SK-N-MC (cell line): ENCODE data around the gene DHRS1.

Experiments
- DNase-seq: peaks from one replicate; pipeline ENCODE4 v3.0.0-alpha.2; 2011; ENCODE audit warnings: low read depth, low spot score
- H3K27ac ChIP-seq: fragments of 200-600 bp; sonication (generic); 2 replicates; pipeline ENCODE4 v1.5.1; 2016; ENCODE audit warnings: mixed run types
- H3K36me3 ChIP-seq: fragments of 200-600 bp; sonication (generic); 2 replicates; pipeline ENCODE4 v1.6.1; 2017; ENCODE audit warnings: antibody characterized with exemption, low read length, mixed read lengths; ENCODE audit not compliant: insufficient read depth
- H3K4me3 ChIP-seq: fragments of 200-600 bp; sonication (generic); 2 replicates; pipeline ENCODE4 v1.5.1; 2016
- H3K9ac ChIP-seq: fragments of 200-600 bp; sonication (generic); 2 replicates; pipeline ENCODE4 v1.8.0; 2017; ENCODE audit warnings: mixed run types, mixed read lengths; ENCODE audit not compliant: insufficient read length
- H3K9me3 ChIP-seq: fragments of 200-600 bp; sonication (generic); 2 replicates; pipeline ENCODE4 v1.6.1; 2017; ENCODE audit warnings: low read depth, mild to moderate bottlenecking, antibody characterized with exemption, low read length, moderate library complexity, mixed read lengths
- EZH2 ChIP-seq: fragments of 200-600 bp; sonication (generic); IDR thresholded peaks from one replicate; pipeline ENCODE4 v1.6.1; 2017; ENCODE audit warnings: antibody characterized with exemption
- FOXP2 ChIP-seq: optimal IDR thresholded peaks from 2 replicates; pipeline ENCODE3; 2011; ENCODE audit warnings: mild to moderate bottlenecking, moderate library complexity; ENCODE audit not compliant: insufficient read depth; ENCODE audit errors: extremely low read length, control extremely low read depth
- POLR2AphosphoS5 ChIP-seq: IDR thresholded peaks from 2 replicates; pipeline ENCODE4 v1.6.1; 2012; ENCODE audit warnings: mild to moderate bottlenecking, low read depth, low read length, borderline replicate concordance

DHRS1 gene

DNA sequence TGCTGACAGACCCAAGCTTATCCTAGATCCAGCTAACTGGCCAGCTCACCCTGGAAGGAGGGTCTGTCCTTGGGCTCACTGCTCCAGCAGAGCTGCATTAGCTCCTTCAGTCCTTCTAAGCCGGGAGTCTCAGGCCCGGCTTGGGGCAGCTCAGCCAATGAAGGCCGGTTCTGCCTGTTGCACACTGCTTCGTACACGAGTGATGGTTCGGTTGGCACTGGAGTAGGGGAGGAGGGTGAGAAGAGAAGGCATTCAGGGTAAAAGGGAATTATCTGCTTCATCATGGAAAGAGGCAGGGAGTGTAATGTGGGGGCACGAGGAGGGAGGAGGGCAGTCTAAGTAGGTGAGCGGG is 38.2 kb upstream of the DHRS1 start:
- DNase-seq: no peak
- Histone ChIP-seq H3K36me3 (no peaks in the 10 kb centered on the region), H3K27ac (no peak overlapping the region), H3K9me3 (no peaks in the 10 kb centered on the region), H3K4me3 (no peak overlapping the region), H3K9ac (no peak overlapping the region)
- TF ChIP-seq EZH2: no peak
- no peak for TF ChIP-seq POLR2AphosphoS5
- no peak for TF ChIP-seq FOXP2

DNA sequence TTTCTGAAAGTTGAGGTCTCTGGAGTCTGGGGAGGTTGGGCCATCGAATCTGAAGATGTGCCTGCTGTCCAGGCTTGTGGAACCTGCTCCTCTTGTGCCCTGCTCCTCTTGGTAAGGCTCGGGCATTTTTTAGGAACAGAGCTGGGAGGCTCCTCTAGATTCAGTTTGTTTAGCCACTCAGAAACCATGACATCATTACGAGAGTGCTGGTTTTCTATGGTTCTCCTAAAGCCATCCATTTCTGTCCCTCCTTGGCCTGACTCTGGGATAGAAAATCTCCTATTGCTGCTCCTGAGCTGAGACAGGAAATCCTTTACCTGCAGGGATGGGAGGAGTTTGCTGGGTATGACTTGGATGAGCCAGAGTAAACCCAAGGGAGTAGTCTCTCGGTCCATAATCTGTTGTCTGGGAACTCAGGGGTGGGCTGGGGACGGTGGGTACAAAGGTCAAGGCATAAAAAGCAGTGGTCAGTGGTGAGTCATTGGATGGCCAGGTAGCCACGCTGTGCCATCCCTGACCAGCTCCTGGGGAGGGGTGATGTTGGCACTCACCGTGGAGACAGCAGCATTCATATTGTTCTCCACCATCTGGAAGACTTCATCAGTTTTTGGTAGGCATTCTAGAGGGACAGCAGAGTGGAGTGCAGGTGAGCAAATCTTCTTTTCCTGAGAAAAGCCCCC is 37.7 kb upstream of the DHRS1 start:
- H3K9me3 ChIP-seq: no peaks in the 10 kb centered on the region
- no peak overlapping the region for H3K27ac ChIP-seq
- no peak overlapping the region for H3K9ac ChIP-seq
- H3K4me3 ChIP-seq: no peak overlapping the region
- DNase-seq: no peak
- no peak for TF ChIP-seq EZH2
- no peak for TF ChIP-seq FOXP2
- TF ChIP-seq POLR2AphosphoS5: no peak
- H3K36me3 ChIP-seq: no peaks in the 10 kb centered on the region

- Histone ChIP-seq H3K9me3 (no peaks in the 10 kb centered on the region), H3K9ac (no peak overlapping the region), H3K36me3 (no peaks in the 10 kb centered on the region), H3K27ac (no peak overlapping the region), H3K4me3 (no peak overlapping the region)
- no peak for DNase-seq
- TF ChIP-seq EZH2: no peak
- no peak for TF ChIP-seq FOXP2
- TF ChIP-seq POLR2AphosphoS5: no peak
Observed at GRCh38 chr14:24335461-24336171, 36.0 kb upstream of the DHRS1 start.

DNA sequence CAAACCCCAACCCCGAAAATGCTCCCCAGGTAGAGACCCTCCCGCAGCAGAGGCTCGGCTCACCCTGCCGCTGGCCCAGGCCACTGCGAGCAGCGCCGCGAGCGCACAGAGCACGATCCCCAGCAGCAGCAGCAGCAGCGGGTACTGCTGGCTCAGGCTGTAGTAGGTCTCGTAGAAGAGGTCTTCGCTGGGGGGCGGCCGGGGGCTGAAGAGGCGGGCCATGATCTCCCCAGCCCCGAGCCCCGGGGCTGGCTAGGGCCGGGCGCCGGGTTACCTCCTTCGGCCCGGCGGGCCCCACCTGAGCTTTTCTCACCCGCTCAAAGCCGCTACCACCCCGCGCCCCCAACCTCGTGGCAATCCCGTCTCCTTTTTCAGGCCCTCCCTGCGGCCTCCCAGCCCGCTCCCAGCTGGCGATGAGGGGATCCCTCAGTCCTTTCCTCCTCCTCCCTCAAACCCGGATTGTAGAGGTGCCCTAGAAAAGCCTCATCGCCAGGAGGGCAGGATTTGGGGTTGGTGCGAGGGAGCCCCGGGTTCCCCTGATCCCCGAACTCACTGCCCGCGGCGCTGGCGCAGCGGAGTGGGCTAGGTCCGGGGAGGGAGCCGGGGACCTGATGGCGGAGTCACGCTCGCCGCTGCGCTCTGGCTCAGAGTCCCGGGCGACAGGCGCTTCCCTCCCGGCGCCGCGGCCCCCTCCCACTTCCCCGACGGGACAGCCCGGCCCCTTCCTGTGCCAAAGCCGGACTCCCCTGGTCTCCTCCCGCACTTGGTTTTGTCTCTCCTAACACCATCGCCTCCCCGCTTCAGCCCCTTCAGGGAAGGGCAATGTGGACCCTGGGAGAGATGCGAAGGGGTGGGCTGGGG is 35.1 kb upstream of the DHRS1 start, which contains the start of gene ADCY4:
Gene ADCY4 (minus strand): TSS at position 641 of the 861 bp plus-strand sequence. CDS start 419 bp downstream, at position 222.
- peak within 1 kb of the TSS; percentile 84 for H3K4me3 ChIP-seq
- no peak for TF ChIP-seq FOXP2
- TF ChIP-seq POLR2AphosphoS5: no peak
- TF ChIP-seq EZH2: no peak
- H3K9ac ChIP-seq: peak within 1 kb of the TSS; percentile 63
- no peak within 1 kb of the TSS for H3K27ac ChIP-seq
- no peaks in the 10 kb centered on the region for H3K36me3 ChIP-seq
- H3K9me3 ChIP-seq: no peaks in the 10 kb centered on the region
- DNase-seq: no peak

GRCh38 chr14:24332268-24332993 is 32.9 kb upstream of the DHRS1 start:
- Histone ChIP-seq H3K9me3 (no peaks in the 10 kb centered on the region), H3K9ac (no peak overlapping the region), H3K36me3 (no peaks in the 10 kb centered on the region), H3K27ac (no peak overlapping the region), H3K4me3 (no peak overlapping the region)
- TF ChIP-seq EZH2: no peak
- TF ChIP-seq FOXP2: peak; percentile 11
- DNase-seq: peak; percentile 48

- TF ChIP-seq POLR2AphosphoS5 (no peak), FOXP2 (no peak), EZH2 (no peak)
- Histone ChIP-seq H3K9me3 (no peaks in the 10 kb centered on the region), H3K27ac (no peak overlapping the region), H3K9ac (no peak overlapping the region), H3K36me3 (no peaks in the 10 kb centered on the region), H3K4me3 (no peak overlapping the region)
- DNase-seq: no peak
Observed at GRCh38 chr14:24331731-24332267, 32.2 kb upstream of the DHRS1 start.

- H3K36me3 ChIP-seq: no peaks in the 10 kb centered on the region
- DNase-seq: no peak
- TF ChIP-seq EZH2: no peak
- TF ChIP-seq POLR2AphosphoS5: no peak
- no peak for TF ChIP-seq FOXP2
- no peak overlapping the region for H3K4me3 ChIP-seq
- H3K9me3 ChIP-seq: no peaks in the 10 kb centered on the region
- H3K27ac ChIP-seq: no peak overlapping the region
- H3K9ac ChIP-seq: no peak overlapping the region
Observed at GRCh38 chr14:24330973-24331674, 31.5 kb upstream of the DHRS1 start.
